HG03432 (cell line): Measurements from ENCODE around the gene RABGEF1.
"Not testable (repeated sequence)": the region's sequence is repeated elsewhere in the genome, so short reads cannot be mapped to it uniquely, and the experiment has no call there.

Experiments
- ATAC-seq: cut with Tn5 transposase; IDR thresholded peaks from one replicate; pipeline ENCODE4 v1.9.1; 2021; ENCODE audit warnings: mild to moderate bottlenecking, moderate library complexity; ENCODE audit not compliant: unreplicated experiment

Gene RABGEF1

GRCh38 chr7:66764905-66765304 is 24.4 kb downstream of the RABGEF1 start:
- ATAC-seq: not testable (repeated sequence)

DNA sequence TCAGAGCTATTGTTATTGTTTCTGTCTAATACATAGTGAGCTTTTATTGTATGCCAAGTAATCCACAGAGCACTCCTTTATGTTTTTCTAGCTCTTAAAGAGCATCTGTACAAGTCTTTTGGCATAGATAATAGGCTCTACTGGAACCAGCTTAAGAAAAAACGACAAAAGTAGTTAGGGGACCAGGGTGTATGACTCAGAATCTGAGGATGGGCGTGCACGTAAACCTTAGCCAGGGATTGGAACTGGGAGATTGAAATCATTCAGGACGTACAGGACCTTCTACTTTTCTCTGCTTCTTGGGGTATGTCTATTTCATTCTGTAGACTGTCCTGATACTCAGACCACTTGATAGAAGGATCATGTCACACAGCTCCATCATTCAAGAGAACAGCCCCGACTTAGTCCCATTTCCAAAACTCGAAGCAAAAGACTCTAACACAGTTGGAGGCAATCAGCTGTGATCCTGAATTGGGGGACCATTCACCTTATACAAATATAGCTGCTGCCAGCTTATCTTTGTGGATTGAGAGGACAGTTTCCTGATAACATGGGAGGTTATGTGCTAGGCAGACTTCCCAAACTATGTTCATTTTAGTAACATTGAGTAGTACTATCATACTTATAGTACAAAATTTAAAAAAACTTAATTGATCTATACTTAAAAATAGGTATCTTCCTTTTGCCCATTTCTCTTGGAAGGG is 24.9 kb downstream of the RABGEF1 start:
- not testable (repeated sequence) for ATAC-seq

- ATAC-seq: no peak
These were observed 25.5 kb downstream of the RABGEF1 start for GRCh38 chr7:66766041-66766440.

DNA sequence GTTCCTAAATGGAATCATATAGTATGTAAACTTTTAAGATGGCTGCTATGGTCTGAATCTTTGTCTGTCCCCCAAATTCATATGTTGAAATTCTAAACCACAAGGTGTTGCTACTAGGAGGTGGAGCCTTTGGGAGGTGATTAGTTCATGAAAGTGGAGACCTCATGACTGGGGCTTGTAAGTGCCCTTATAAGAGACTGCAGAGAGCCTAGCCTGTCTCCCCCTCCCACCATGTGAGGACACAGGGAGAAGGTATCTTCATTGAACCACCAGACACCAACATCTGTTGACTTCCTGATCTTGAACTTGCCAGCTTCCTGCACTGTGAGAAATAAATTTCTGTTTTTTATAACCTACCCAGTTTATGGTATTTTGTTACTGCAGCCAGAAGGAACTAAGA is 27.0 kb downstream of the RABGEF1 start:
- not testable (repeated sequence) for ATAC-seq

- peak; percentile 51 for ATAC-seq
These were observed 28.6 kb downstream of the RABGEF1 start for GRCh38 chr7:66768865-66769832.

GRCh38 chr7:66769833-66770512 is 29.4 kb downstream of the RABGEF1 start:
- ATAC-seq: no peak

DNA sequence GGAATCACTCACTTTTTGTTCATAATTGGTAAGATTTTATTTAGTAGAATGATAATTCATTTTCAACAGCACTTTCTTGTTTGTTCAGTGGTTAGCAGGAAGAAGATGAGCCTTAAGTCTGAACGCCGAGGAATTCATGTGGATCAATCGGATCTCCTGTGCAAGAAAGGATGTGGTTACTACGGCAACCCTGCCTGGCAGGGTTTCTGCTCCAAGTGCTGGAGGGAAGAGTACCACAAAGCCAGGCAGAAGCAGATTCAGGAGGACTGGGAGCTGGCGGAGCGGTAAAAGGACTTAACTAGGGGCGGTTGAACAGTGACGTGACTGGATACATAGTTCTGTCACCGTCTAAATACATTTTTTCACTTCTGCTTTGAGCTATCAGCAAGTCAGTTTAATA is 31.3 kb downstream of the RABGEF1 start:
- ATAC-seq: no peak

GRCh38 chr7:66773744-66774143 is 33.2 kb downstream of the RABGEF1 start:
- ATAC-seq: not testable (repeated sequence)

- not testable (repeated sequence) for ATAC-seq
These were observed 35.9 kb downstream of the RABGEF1 start for GRCh38 chr7:66776383-66776782.

DNA sequence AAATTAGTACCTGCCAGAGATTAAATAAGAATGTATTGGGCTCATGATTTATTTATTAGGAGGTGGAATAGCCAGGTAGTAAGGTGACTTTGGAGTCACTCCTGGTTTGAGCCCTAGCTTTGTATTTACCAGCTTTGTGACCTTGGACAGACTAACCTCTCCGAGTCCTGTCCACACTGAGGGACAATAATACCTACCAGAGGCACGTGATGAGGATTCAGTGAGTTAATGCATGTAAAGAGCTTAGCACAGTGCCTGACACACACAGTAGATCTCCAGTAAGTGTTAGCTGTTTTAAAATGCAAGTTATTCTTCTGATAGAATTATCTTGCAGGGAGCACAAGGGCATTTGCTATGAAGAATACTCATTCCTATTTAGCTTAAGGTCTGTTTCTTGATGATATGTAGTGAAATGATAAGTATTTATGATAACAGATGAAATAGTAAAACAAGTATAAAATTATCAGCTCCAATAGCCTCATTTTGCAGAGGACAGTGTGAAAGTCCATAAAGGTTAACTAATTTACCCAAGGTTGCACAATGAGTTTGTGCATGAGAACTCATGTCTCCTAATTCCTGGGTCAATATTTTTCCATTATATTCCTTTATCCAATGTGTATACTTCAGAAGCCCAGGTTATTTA is 36.4 kb downstream of the RABGEF1 start:
- ATAC-seq: no peak

GRCh38 chr7:66778201-66778600 is 37.7 kb downstream of the RABGEF1 start:
- ATAC-seq: no peak

DNA sequence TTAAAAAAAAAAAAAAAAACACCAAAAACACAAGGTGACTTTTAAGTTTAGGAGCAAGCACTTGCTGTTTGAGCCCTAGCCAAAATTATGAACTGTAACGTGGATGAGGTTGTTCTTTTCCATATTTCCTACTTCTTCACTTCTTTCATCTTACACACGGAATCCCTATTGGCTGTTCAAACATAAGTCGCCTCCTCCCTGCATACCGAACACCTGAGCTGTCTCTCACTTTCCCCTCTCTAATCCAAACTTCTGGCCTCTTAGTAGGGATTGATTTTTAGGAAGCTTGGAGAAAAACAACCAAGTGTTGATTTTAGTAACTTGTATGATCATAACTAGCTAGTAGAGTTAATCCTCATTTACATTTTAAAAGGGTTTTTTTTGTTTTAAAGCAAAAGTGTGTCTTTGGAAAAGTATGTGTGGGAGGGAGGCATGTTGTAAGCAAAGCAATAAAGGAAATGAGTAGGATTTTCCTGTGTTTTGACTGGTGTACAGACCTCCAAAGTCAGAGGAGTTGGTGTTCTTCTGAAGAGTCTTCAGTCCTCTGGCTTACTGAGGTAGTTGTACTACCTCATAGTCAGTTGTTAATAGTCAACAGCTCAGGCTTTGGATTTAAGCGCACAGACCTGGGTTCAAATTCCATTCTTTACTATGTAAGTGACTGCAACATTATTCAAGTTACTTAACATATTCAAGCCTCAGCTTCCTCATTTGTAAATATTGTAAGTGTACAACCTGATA is 39.3 kb downstream of the RABGEF1 start:
- ATAC-seq: no peak

- ATAC-seq: no peak
These were observed 41.0 kb downstream of the RABGEF1 start for GRCh38 chr7:66781408-66782090.

DNA sequence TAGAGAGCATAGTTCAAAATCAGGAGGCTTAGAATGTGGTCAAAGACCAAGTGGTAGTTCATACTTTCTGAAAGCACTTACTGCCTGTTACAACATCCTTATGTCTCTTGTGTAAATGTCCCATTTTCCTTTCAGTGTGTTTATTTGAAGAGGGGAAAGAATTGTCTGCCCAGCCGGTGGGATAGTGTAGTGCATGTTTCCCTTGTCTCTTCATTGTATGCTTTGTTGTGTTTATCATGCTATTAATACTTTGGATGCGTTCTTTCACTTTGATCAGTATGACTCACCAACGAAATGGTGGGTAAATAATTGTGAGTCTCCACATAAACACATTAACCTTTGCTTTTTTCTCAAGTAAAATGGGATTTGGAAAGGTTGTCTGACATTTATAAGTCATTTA is 42.3 kb downstream of the RABGEF1 start:
- not testable (repeated sequence) for ATAC-seq

GRCh38 chr7:66783887-66784595 is 43.5 kb downstream of the RABGEF1 start:
- ATAC-seq: not testable (repeated sequence)

GRCh38 chr7:66790196-66790595 is 49.7 kb downstream of the RABGEF1 start:
- no peak for ATAC-seq

DNA sequence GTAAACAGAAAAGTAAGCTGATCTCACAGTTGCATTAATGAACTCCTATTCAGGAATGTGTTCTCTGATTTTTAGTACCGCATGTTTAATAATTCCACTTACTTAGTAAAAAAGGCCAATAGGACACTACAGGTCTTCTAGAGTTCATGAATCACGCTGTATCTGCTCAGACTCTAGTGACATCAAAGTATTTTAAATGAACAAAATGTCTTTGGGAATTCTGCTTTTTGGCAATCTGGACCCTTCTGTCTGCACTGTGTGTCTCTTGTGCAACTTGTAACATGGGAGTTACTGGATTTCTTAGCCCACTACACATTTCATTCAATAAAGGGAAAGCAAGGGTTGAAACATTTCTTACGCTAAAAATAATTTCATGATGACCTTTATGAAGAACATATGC is 50.2 kb downstream of the RABGEF1 start:
- ATAC-seq: no peak

- no peak for ATAC-seq
These were observed 60.1 kb downstream of the RABGEF1 start for GRCh38 chr7:66800591-66800990.

DNA sequence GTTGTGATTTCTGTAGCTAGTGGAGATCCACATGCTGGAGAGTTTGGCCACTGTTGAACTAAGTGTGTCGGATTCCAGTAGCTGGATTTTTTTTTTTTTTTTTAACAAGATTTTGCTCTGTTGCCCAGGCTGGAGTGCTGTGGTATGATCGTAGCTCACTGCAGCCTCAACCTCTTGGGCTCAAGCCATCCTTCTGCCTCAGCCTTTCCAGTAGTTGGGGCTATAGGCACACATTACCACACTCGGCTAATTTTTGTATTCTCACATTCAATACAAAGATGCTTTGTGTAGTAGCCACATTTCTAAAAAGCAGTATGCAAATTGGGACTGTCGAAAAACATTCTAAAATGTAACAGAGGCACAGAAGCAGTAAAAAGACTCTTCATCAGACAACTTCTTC is 63.5 kb downstream of the RABGEF1 start:
- ATAC-seq: no peak
